ENCODE data around the gene CCN2.

CCN2 gene

GRCh38 chr6:131914967-131915751 lies 36.0 kb downstream of the CCN2 start:
- H4K8ac ChIP-seq (ENCODE audit: low read depth, low read length), result no peak overlapping the region
- H2BK5ac ChIP-seq (ENCODE audit: low read depth, low read length, poor library complexity), result no peak overlapping the region
- no peaks in the 10 kb centered on the region for H3K79me2 ChIP-seq (ENCODE audit: control insufficient read depth, insufficient read depth, low read length, poor library complexity)
- H3K4me2 ChIP-seq (ENCODE audit: low read length), result no peak overlapping the region
- H3K79me1 ChIP-seq (ENCODE audit: low read length), result no peaks in the 10 kb centered on the region
- no peaks in the 10 kb centered on the region for H3K9me3 ChIP-seq (ENCODE audit: insufficient read depth, low read depth, low read length)
- no peak overlapping the region for H2AK5ac ChIP-seq (ENCODE audit: low read length)
- H3K27ac ChIP-seq (ENCODE audit: low read depth, low read length), result no peak overlapping the region
- DNase-seq, result peak; percentile 32 to 85
- H3K14ac ChIP-seq (ENCODE audit: low read length), result no peak overlapping the region
- no peaks in the 10 kb centered on the region for H3K4me1 ChIP-seq (ENCODE audit: control insufficient read depth in 1 of 2, insufficient read depth in 2 of 2, low read length in 2 of 2)
- no peak overlapping the region for H2BK120ac ChIP-seq (ENCODE audit: insufficient read depth, low read length, poor library complexity)
- no peak overlapping the region for H3K9ac ChIP-seq (ENCODE audit: low read length)
- no CpG with 5 or more reads among the region's 10 CpGs for WGBS (ENCODE audit: extremely low coverage, insufficient coverage, insufficient read length)
- H4K12ac ChIP-seq (ENCODE audit: low read depth, low read length), result no peak overlapping the region
- no peaks in the 10 kb centered on the region for H3K27me3 ChIP-seq (ENCODE audit: insufficient read depth, low read length)
- no peak overlapping the region for H4K91ac ChIP-seq (ENCODE audit: low read depth, low read length)
- no peak overlapping the region for H3K18ac ChIP-seq (ENCODE audit: low read length)
- no peak overlapping the region for H3K23ac ChIP-seq (ENCODE audit: low read length)
- H3K4ac ChIP-seq (ENCODE audit: low read depth, low read length), result no peak overlapping the region
- H2AFZ ChIP-seq (ENCODE audit: insufficient read depth, low read length, poor library complexity), result no peak overlapping the region
- no peak overlapping the region for H2BK12ac ChIP-seq (ENCODE audit: low read length)
- no peak overlapping the region for H3K4me3 ChIP-seq (ENCODE audit: low read depth, low read length)
- no peaks in the 10 kb centered on the region for H3K36me3 ChIP-seq (ENCODE audit: control insufficient read depth in 1 of 2, insufficient read depth in 2 of 2, low read length in 2 of 2)

GRCh38 chr6:131914234-131914633 lies 36.9 kb downstream of the CCN2 start:
- Histone ChIP-seq H3K18ac (ENCODE audit: low read length) (no peak overlapping the region), H3K4me2 (ENCODE audit: low read length) (no peak overlapping the region), H3K27me3 (ENCODE audit: insufficient read depth, low read length) (no peaks in the 10 kb centered on the region), H3K4me1 (ENCODE audit: control insufficient read depth in 1 of 2, insufficient read depth in 2 of 2, low read length in 2 of 2) (no peaks in the 10 kb centered on the region), H4K91ac (ENCODE audit: low read depth, low read length) (no peak overlapping the region), H3K9me3 (ENCODE audit: insufficient read depth, low read depth, low read length) (no peaks in the 10 kb centered on the region), H3K14ac (ENCODE audit: low read length) (no peak overlapping the region), H4K8ac (ENCODE audit: low read depth, low read length) (no peak overlapping the region), H3K23ac (ENCODE audit: low read length) (no peak overlapping the region), H3K79me1 (ENCODE audit: low read length) (no peaks in the 10 kb centered on the region), H3K27ac (ENCODE audit: low read depth, low read length) (no peak overlapping the region), H3K79me2 (ENCODE audit: control insufficient read depth, insufficient read depth, low read length, poor library complexity) (no peaks in the 10 kb centered on the region), H2BK12ac (ENCODE audit: low read length) (no peak overlapping the region), H3K4ac (ENCODE audit: low read depth, low read length) (no peak overlapping the region), H2AK5ac (ENCODE audit: low read length) (no peak overlapping the region), H3K9ac (ENCODE audit: low read length) (no peak overlapping the region), H3K36me3 (ENCODE audit: control insufficient read depth in 1 of 2, insufficient read depth in 2 of 2, low read length in 2 of 2) (no peaks in the 10 kb centered on the region), H2AFZ (ENCODE audit: insufficient read depth, low read length, poor library complexity) (no peak overlapping the region), H2BK120ac (ENCODE audit: insufficient read depth, low read length, poor library complexity) (no peak overlapping the region), H3K4me3 (ENCODE audit: low read depth, low read length) (no peak overlapping the region), H2BK5ac (ENCODE audit: low read depth, low read length, poor library complexity) (no peak overlapping the region), H4K12ac (ENCODE audit: low read depth, low read length) (no peak overlapping the region)
- WGBS (ENCODE audit: extremely low coverage, insufficient coverage, insufficient read length), result no CpG with 5 or more reads among the region's 1 CpG
- no peak for DNase-seq

DNA sequence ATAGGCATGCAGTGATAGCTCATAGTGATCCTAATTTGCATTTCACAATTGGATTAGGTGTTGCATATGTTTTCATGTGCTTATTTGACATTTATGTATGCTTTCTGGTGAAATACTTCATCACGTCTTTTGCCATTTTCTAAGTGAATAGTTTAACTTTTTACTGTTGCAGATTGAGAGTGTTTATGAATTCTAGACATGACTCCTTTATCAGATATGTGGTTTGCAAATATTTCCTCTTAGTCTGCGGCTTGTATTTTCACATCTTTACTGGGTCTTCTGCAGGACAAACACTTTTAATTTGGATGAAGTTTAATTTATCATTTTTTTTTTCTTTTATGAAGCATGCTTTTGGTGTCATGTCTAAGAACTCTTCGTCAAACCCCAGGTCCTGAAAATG lies 39.2 kb downstream of the CCN2 start:
- Histone ChIP-seq H3K9me3 (ENCODE audit: insufficient read depth, low read depth, low read length) (no peaks in the 10 kb centered on the region), H3K23ac (ENCODE audit: low read length) (no peak overlapping the region), H4K91ac (ENCODE audit: low read depth, low read length) (no peak overlapping the region), H3K18ac (ENCODE audit: low read length) (no peak overlapping the region), H3K79me2 (ENCODE audit: control insufficient read depth, insufficient read depth, low read length, poor library complexity) (no peaks in the 10 kb centered on the region), H3K27me3 (ENCODE audit: insufficient read depth, low read length) (no peaks in the 10 kb centered on the region), H2AFZ (ENCODE audit: insufficient read depth, low read length, poor library complexity) (no peak overlapping the region), H4K8ac (ENCODE audit: low read depth, low read length) (no peak overlapping the region), H3K9ac (ENCODE audit: low read length) (no peak overlapping the region), H4K12ac (ENCODE audit: low read depth, low read length) (no peak overlapping the region), H2BK120ac (ENCODE audit: insufficient read depth, low read length, poor library complexity) (no peak overlapping the region), H3K4ac (ENCODE audit: low read depth, low read length) (no peak overlapping the region), H3K4me3 (ENCODE audit: low read depth, low read length) (no peak overlapping the region), H2BK12ac (ENCODE audit: low read length) (no peak overlapping the region), H3K27ac (ENCODE audit: low read depth, low read length) (no peak overlapping the region), H3K79me1 (ENCODE audit: low read length) (no peaks in the 10 kb centered on the region), H2AK5ac (ENCODE audit: low read length) (no peak overlapping the region), H3K36me3 (ENCODE audit: control insufficient read depth in 1 of 2, insufficient read depth in 2 of 2, low read length in 2 of 2) (no peaks in the 10 kb centered on the region), H3K14ac (ENCODE audit: low read length) (no peak overlapping the region), H2BK5ac (ENCODE audit: low read depth, low read length, poor library complexity) (no peak overlapping the region), H3K4me2 (ENCODE audit: low read length) (no peak overlapping the region), H3K4me1 (ENCODE audit: control insufficient read depth in 1 of 2, insufficient read depth in 2 of 2, low read length in 2 of 2) (no peaks in the 10 kb centered on the region)
- DNase-seq, result peak in 1 of 2 donors; percentile 20
- no CpG with 5 or more reads among the region's 3 CpGs for WGBS (ENCODE audit: extremely low coverage, insufficient coverage, insufficient read length)

- Histone ChIP-seq H3K9me3 (ENCODE audit: insufficient read depth, low read depth, low read length) (no peaks in the 10 kb centered on the region), H3K14ac (ENCODE audit: low read length) (no peak overlapping the region), H3K4me2 (ENCODE audit: low read length) (no peak overlapping the region), H4K8ac (ENCODE audit: low read depth, low read length) (no peak overlapping the region), H2BK12ac (ENCODE audit: low read length) (no peak overlapping the region), H2AK5ac (ENCODE audit: low read length) (no peak overlapping the region), H2AFZ (ENCODE audit: insufficient read depth, low read length, poor library complexity) (no peak overlapping the region), H3K27ac (ENCODE audit: low read depth, low read length) (no peak overlapping the region), H3K4ac (ENCODE audit: low read depth, low read length) (no peak overlapping the region), H3K36me3 (ENCODE audit: control insufficient read depth in 1 of 2, insufficient read depth in 2 of 2, low read length in 2 of 2) (no peaks in the 10 kb centered on the region), H3K27me3 (ENCODE audit: insufficient read depth, low read length) (no peaks in the 10 kb centered on the region), H4K91ac (ENCODE audit: low read depth, low read length) (no peak overlapping the region), H3K79me1 (ENCODE audit: low read length) (no peaks in the 10 kb centered on the region), H3K23ac (ENCODE audit: low read length) (no peak overlapping the region), H3K9ac (ENCODE audit: low read length) (no peak overlapping the region), H3K4me3 (ENCODE audit: low read depth, low read length) (no peak overlapping the region), H3K18ac (ENCODE audit: low read length) (no peak overlapping the region), H2BK5ac (ENCODE audit: low read depth, low read length, poor library complexity) (no peak overlapping the region), H3K4me1 (ENCODE audit: control insufficient read depth in 1 of 2, insufficient read depth in 2 of 2, low read length in 2 of 2) (no peaks in the 10 kb centered on the region), H2BK120ac (ENCODE audit: insufficient read depth, low read length, poor library complexity) (no peak overlapping the region), H4K12ac (ENCODE audit: low read depth, low read length) (no peak overlapping the region), H3K79me2 (ENCODE audit: control insufficient read depth, insufficient read depth, low read length, poor library complexity) (no peaks in the 10 kb centered on the region)
- WGBS (ENCODE audit: extremely low coverage, insufficient coverage, insufficient read length), result no CpG with 5 or more reads among the region's 4 CpGs
- no peak for DNase-seq
Measured at GRCh38 chr6:131910956-131911355, 40.2 kb downstream of the CCN2 start.

Data from trophoblast cell (in vitro differentiated cells and primary cell).